HG02885 (cell line): ENCODE results near the gene HPSE2.

ENCODE experiments used
- ATAC-seq: cut with Tn5 transposase; IDR thresholded peaks from one replicate; pipeline ENCODE4 v1.9.1; 2021; ENCODE audit warnings: mild to moderate bottlenecking; ENCODE audit not compliant: unreplicated experiment, poor library complexity

Gene HPSE2

GRCh38 chr10:98407744-98408241 lies 827.9 kb downstream of the HPSE2 start:
- no peak for ATAC-seq
